ENCODE measurements around the gene KCNH1.
"Not testable (repeated sequence)": the region's sequence is repeated elsewhere in the genome, so short reads cannot be mapped to it uniquely, and the experiment has no call there.

The KCNH1 gene

GRCh38 chr1:210676539-210676938, 457.4 kb downstream of the KCNH1 start:
- no peak for DNase-seq

GRCh38 chr1:210674151-210674550, 459.8 kb downstream of the KCNH1 start:
- no peak for DNase-seq

GRCh38 chr1:210669951-210670350, 464.0 kb downstream of the KCNH1 start:
- DNase-seq = no peak

GRCh38 chr1:210663730-210664573, 470.0 kb downstream of the KCNH1 start:
- DNase-seq = no peak

GRCh38 chr1:210662291-210663050, 471.5 kb downstream of the KCNH1 start:
- no peak for DNase-seq

GRCh38 chr1:210661520-210661919, 472.4 kb downstream of the KCNH1 start:
- DNase-seq = not testable (repeated sequence)

- DNase-seq = no peak
These were observed 476.1 kb downstream of the KCNH1 start for GRCh38 chr1:210657806-210658205.

- DNase-seq = no peak
These were observed 478.4 kb downstream of the KCNH1 start for GRCh38 chr1:210655511-210655910.

- no peak for DNase-seq
These were observed 479.6 kb downstream of the KCNH1 start for GRCh38 chr1:210654176-210654981.

- DNase-seq = no peak
These were observed 480.2 kb downstream of the KCNH1 start for GRCh38 chr1:210653771-210654170.

GRCh38 chr1:210652329-210652954, 481.5 kb downstream of the KCNH1 start:
- no peak for DNase-seq

- no peak for DNase-seq
These were observed 483.5 kb downstream of the KCNH1 start for GRCh38 chr1:210650403-210650802.

- no peak for DNase-seq
These were observed 485.2 kb downstream of the KCNH1 start for GRCh38 chr1:210648588-210649269.

- DNase-seq = no peak
These were observed 486.3 kb downstream of the KCNH1 start for GRCh38 chr1:210647406-210648333.

- DNase-seq = no peak
These were observed 487.7 kb downstream of the KCNH1 start for GRCh38 chr1:210646258-210646616.

GRCh38 chr1:210645582-210646257, 488.2 kb downstream of the KCNH1 start:
- DNase-seq = no peak

- DNase-seq = no peak
These were observed 492.4 kb downstream of the KCNH1 start for GRCh38 chr1:210641582-210641981.

- DNase-seq = no peak
These were observed 498.8 kb downstream of the KCNH1 start for GRCh38 chr1:210635108-210635507.

- no peak for DNase-seq
These were observed 500.3 kb downstream of the KCNH1 start for GRCh38 chr1:210633636-210634035.

- DNase-seq = no peak
These were observed 500.8 kb downstream of the KCNH1 start for GRCh38 chr1:210633140-210633539.

GRCh38 chr1:210631399-210631798, 502.5 kb downstream of the KCNH1 start:
- no peak for DNase-seq
